Calu3 (cell line): Measurements from ENCODE around the gene SMIM43. TPM values are rescaled to one million over a fixed set of nuclear protein-coding genes. Genes with fewer than 3 reads are reported as not detected.

ENCODE experiments used
- BruUV-seq: library from RNA; stranded (reverse); fragments of 400-500 nt; replicated peaks from 2 replicates; lab custom pipeline; 2021; lab: Mats Ljungman, UMichigan
- CTCF ChIA-PET: fragments of 300-600 bp; sonication (Branson Sonifier 250); formaldehyde crosslinking; loops from one replicate; lab custom pipeline; 2022; ENCODE audit warnings: antibody characterized with exemption; lab: Charles Lee
- DNase-seq: peaks from one replicate; pipeline ENCODE4 v3.0.0; 2022
- H3K27ac Mint-ChIP-seq: one replicate; pipeline ENCODE4 v1.8.0; 2022; ENCODE audit warnings: mixed read lengths; ENCODE audit not compliant: unreplicated experiment
- H3K27me3 Mint-ChIP-seq: one replicate; pipeline ENCODE4 v1.8.0; 2022; ENCODE audit warnings: mixed read lengths; ENCODE audit not compliant: unreplicated experiment
- H3K36me3 Mint-ChIP-seq: one replicate; pipeline ENCODE4 v1.8.0; 2022; ENCODE audit warnings: mild to moderate bottlenecking, moderate library complexity, mixed read lengths; ENCODE audit not compliant: insufficient read depth, unreplicated experiment
- H3K4me1 Mint-ChIP-seq: one replicate; pipeline ENCODE4 v1.8.0; 2022; ENCODE audit warnings: mild to moderate bottlenecking, low read depth, mixed read lengths; ENCODE audit not compliant: unreplicated experiment
- H3K4me3 Mint-ChIP-seq: one replicate; pipeline ENCODE4 v1.8.0; 2022; ENCODE audit warnings: mild to moderate bottlenecking, low read depth, moderate library complexity, mixed read lengths; ENCODE audit not compliant: unreplicated experiment
- H3K9me3 Mint-ChIP-seq: one replicate; pipeline ENCODE4 v1.8.0; 2022; ENCODE audit warnings: low read depth, mixed read lengths; ENCODE audit not compliant: unreplicated experiment
- CTCF ChIP-seq: fragments of 200-600 bp; IDR thresholded peaks from one replicate; pipeline ENCODE4 v1.8.0; 2022; ENCODE audit warnings: antibody characterized with exemption; ENCODE audit not compliant: unreplicated experiment
- intact Hi-C: fragments of 100-400 bp; cut with micrococcal nuclease; formaldehyde crosslinking; loops from one replicate; pipeline ENCODE4 v1.10.0; 2022; ENCODE audit not compliant: unreplicated experiment
- total RNA-seq: library from RNA; stranded (reverse); gene quantifications from 2 replicates; pipeline ENCODE4 v1.2.3, GENCODE V29; 2022

Gene SMIM43
- total RNA-seq, 1 experiment from 2014 or later = not detected

GRCh38 chr4:121776610-121777401, 11.8 kb upstream of the SMIM43 start:
- no peaks in the 10 kb centered on the region for H3K27me3 Mint-ChIP-seq
- CTCF ChIA-PET = no interaction called here
- BruUV-seq = no TSS peak

GRCh38 chr4:121773883-121774282, 8.9 kb upstream of the SMIM43 start:
- Mint-ChIP-seq H3K36me3 (no peaks in the 10 kb centered on the region), H3K27me3 (no peaks in the 10 kb centered on the region), H3K27ac (no peak overlapping the region), H3K4me1 (no peaks in the 10 kb centered on the region), H3K4me3 (no peak overlapping the region), H3K9me3 (no peaks in the 10 kb centered on the region)
- DNase-seq = no peak
- intact Hi-C loops = no loop called here
- TF ChIP-seq CTCF = no peak
- no TSS peak for BruUV-seq
- CTCF ChIA-PET = no interaction called here

More at GRCh38 chr4:121776610-121777401, 11.8 kb upstream of the SMIM43 start:
- no peak for DNase-seq
- no peak overlapping the region for H3K4me3 Mint-ChIP-seq
- no peaks in the 10 kb centered on the region for H3K4me1 Mint-ChIP-seq
- TF ChIP-seq CTCF = no peak
- no peaks in the 10 kb centered on the region for H3K36me3 Mint-ChIP-seq
- intact Hi-C loops = no loop called here
- H3K9me3 Mint-ChIP-seq = no peaks in the 10 kb centered on the region
- no peak overlapping the region for H3K27ac Mint-ChIP-seq

GRCh38 chr4:121771869-121772268, 6.9 kb upstream of the SMIM43 start:
- Mint-ChIP-seq H3K4me3 (no peak overlapping the region), H3K27me3 (no peaks in the 10 kb centered on the region), H3K36me3 (no peaks in the 10 kb centered on the region), H3K4me1 (no peaks in the 10 kb centered on the region), H3K27ac (no peak overlapping the region), H3K9me3 (no peaks in the 10 kb centered on the region)
- TF ChIP-seq CTCF = no peak
- CTCF ChIA-PET = no interaction called here
- DNase-seq = no peak
- intact Hi-C loops = no loop called here
- BruUV-seq = no TSS peak

GRCh38 chr4:121769341-121769740, 4.4 kb upstream of the SMIM43 start:
- TF ChIP-seq CTCF = no peak
- Mint-ChIP-seq H3K27me3 (no peaks in the 10 kb centered on the region), H3K4me3 (no peak overlapping the region), H3K36me3 (no peaks in the 10 kb centered on the region), H3K27ac (no peak overlapping the region), H3K9me3 (no peaks in the 10 kb centered on the region), H3K4me1 (no peaks in the 10 kb centered on the region)
- CTCF ChIA-PET = no interaction called here
- BruUV-seq = no TSS peak
- no peak for DNase-seq
- intact Hi-C loops = no loop called here
